ENCODE measurements around the gene RBM8A. TPM values are rescaled to one million over a fixed set of nuclear protein-coding genes. Genes with fewer than 3 reads are reported as not detected.
A peak's percentile ranks its signal among the peaks of the same experiment; 100 is the strongest.

Gene RBM8A
- total and polyA plus RNA-seq, 9 of the 15 experiments (the other 6 are each of a cell fraction or from before 2014, with no cell fraction given) = 215 to 1,035 (median 291) TPM

- TF ChIP-seq MTA3 (IDR thresholded peaks at IDR 0.05; ENCODE audit: borderline replicate concordance) = peak; percentile 99
- TF ChIP-seq GMEB1 (CRISPR knock-in tag; IDR thresholded peaks at IDR 0.05) = peak; percentile 44
- TF ChIP-seq PML (IDR thresholded peaks at IDR 0.05; ENCODE audit: low read length) = 0 out of 2 replicates have a peak, but pooled peaks have one; percentile 17
- TF ChIP-seq JUND (IDR thresholded peaks at IDR 0.05; ENCODE audit: borderline replicate concordance, low read depth, low read length) = 0 out of 2 replicates have a peak, but pooled peaks have one; percentile 11
- no peak for TF ChIP-seq JUND (tag; IDR thresholded peaks at IDR 0.05; ENCODE audit: borderline replicate concordance, low read depth, low read length)
- TF ChIP-seq MYC (IDR thresholded peaks at IDR 0.05; ENCODE audit: low read depth, low read length) = peak; percentile 71; the same call in 1 of the 2 replicates
- TF ChIP-seq MYC (CRISPR knock-in tag; IDR thresholded peaks at IDR 0.05; ENCODE audit: borderline replicate concordance, low read depth) = no peak
- no peak for TF ChIP-seq CCAR2 (IDR thresholded peaks at IDR 0.05; ENCODE audit: low read depth, low read length)
- TF ChIP-seq ID3 (CRISPR knock-in tag; IDR thresholded peaks at IDR 0.05) = no peak
- 0 out of 2 replicates have a peak, but pooled peaks have one; percentile 39 for TF ChIP-seq ID3 (tag; IDR thresholded peaks at IDR 0.05)
- no peak for TF ChIP-seq RBM25 (IDR thresholded peaks at IDR 0.05; ENCODE audit: low read depth, low read length, severe bottlenecking)
- TF ChIP-seq FOXM1 (IDR thresholded peaks at IDR 0.05; ENCODE audit: low read depth) = peak; percentile 57; the same call in 1 of the 2 replicates
- TF ChIP-seq FOXM1 (CRISPR knock-in tag; IDR thresholded peaks at IDR 0.05; ENCODE audit: low read depth) = no peak
- peak; percentile 2; the same call in 1 of the 2 replicates for TF ChIP-seq ZKSCAN1 (IDR thresholded peaks at IDR 0.05; ENCODE audit: low read depth, low read length)
- TF ChIP-seq NEUROD1 (IDR thresholded peaks at IDR 0.05; ENCODE audit: borderline replicate concordance, low read depth, low read length, partially characterized antibody) = peak; percentile 70
- TF ChIP-seq E2F8 (IDR thresholded peaks at IDR 0.05; ENCODE audit: low read depth, partially characterized antibody) = peak; percentile 24
- TF ChIP-seq ZNF518B (CRISPR knock-in tag; IDR thresholded peaks at IDR 0.05) = no peak
Observed at GRCh38 chr1:145918144-145918991, 8.9 kb downstream of the RBM8A start, which contains the start of gene PEX11B (continued).

Data from K562 (cell line).